ENCODE results near the gene ZBTB5. TPM values are rescaled to one million over a fixed set of nuclear protein-coding genes. Genes with fewer than 3 reads are reported as not detected.

ZBTB5 gene
- total RNA-seq, 1 experiment from 2014 or later, result 5.0 TPM

DNA sequence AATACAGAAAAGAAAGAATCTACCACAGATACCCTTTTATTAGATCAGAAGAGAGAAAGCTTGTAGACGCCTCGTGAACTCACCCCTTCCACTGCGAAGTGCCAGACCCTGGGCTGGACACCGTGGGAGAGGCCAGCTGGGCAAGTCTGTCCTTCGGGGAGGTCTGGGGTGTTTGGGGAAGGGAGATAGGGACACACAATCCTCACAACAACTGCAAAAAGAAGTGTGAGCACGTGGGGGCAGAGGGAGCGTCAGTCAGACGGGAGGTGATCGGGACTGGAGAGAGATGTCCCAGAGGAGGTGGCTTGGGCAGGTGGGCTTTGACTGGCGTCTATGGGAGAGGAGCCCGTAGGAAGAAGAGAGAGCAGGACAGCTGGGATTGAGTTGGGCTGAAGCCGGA, 70.0 kb downstream of the ZBTB5 start:
- no peak for DNase-seq (ENCODE audit: low read depth)
- in situ Hi-C loops (cut with HindIII; ENCODE audit: low pct_unique_long_range_greater_than_20kb, low sequenced_read_pairs), result no loop called here

DNA sequence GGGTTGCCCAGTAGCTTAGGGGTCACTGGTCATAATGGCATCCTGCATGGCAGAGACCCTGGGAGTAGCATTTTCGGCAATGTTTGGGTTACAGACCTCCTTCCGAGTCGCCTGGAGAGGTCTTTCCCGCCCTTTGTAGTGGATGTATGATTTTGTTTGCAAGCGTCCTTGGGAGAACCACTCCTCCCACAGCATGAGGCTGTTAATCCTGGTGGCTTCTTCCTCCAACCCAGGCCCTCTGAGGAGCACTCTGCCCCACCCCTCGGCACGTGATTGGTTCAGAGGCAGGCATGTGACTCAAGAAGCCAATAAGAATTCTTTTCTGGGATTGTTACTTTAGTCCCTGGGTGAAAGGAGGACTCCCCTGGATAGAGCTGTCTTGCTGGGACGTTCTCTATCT, 73.0 kb downstream of the ZBTB5 start:
- no peak for DNase-seq (ENCODE audit: low read depth)
- in situ Hi-C loops (cut with HindIII; ENCODE audit: low pct_unique_long_range_greater_than_20kb, low sequenced_read_pairs), result no loop called here

DNA sequence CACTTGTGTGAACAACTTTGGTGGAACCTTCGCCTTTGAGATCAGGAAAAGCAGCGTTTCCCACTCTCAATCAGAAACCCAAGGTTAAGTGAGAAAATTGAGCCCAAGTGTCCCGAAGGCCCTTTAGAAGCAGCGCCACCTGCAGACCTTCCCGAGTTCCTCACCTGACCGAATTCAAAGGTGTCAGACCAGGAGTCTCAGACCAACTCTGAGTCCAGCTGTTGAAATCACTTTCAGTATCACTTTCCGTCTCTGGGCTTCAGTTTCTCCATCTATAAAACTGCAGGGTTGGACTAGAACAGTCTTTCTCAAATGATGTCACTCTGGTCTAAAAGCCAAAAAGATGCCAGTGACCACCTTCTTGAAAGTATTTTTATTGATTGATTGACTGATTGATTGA, 74.5 kb downstream of the ZBTB5 start:
- DNase-seq (ENCODE audit: low read depth), result no peak
- in situ Hi-C loops (cut with HindIII; ENCODE audit: low pct_unique_long_range_greater_than_20kb, low sequenced_read_pairs), result no loop called here

Other genes with a start within 250 kb of the ZBTB5 start
- 32.3 and 54.8 TPM in 2 replicates for gene GRHPR, start 42.8 kb downstream of the ZBTB5 start, total RNA-seq (2014; rRNA removed; shearing (Covaris generic); ENCODE audit: low replicate concordance)
- gene POLR1E, start 20.5 kb upstream of the ZBTB5 start, total RNA-seq (2014; rRNA removed; shearing (Covaris generic); ENCODE audit: low replicate concordance), result 20.5 and 23.8 TPM in 2 replicates
- 1.3 and 3.3 TPM in 2 replicates for gene FBXO10, start 110.9 kb upstream of the ZBTB5 start, total RNA-seq (2014; rRNA removed; shearing (Covaris generic); ENCODE audit: low replicate concordance)
- gene TOMM5, start 127.1 kb upstream of the ZBTB5 start, total RNA-seq (2014; rRNA removed; shearing (Covaris generic); ENCODE audit: low replicate concordance), result 206 and 292 TPM in 2 replicates
- gene FRMPD1, start 185.5 kb upstream of the ZBTB5 start, total RNA-seq (2014; rRNA removed; shearing (Covaris generic); ENCODE audit: low replicate concordance), result not detected in 2 replicates